Colon (tissue), 2 donors: Measurements from ENCODE around the gene IGF2.
"Not testable (repeated sequence)": the region's sequence is repeated elsewhere in the genome, so short reads cannot be mapped to it uniquely, and the experiment has no call there.

Source experiments
- FAIRE-seq: peaks from 2 replicates; lab custom pipeline; 2012; peaks lifted over from hg19 to GRCh38; lab: Jason Lieb, UNC
- donor health status: control.
- donor health status: control.

IGF2 gene

DNA sequence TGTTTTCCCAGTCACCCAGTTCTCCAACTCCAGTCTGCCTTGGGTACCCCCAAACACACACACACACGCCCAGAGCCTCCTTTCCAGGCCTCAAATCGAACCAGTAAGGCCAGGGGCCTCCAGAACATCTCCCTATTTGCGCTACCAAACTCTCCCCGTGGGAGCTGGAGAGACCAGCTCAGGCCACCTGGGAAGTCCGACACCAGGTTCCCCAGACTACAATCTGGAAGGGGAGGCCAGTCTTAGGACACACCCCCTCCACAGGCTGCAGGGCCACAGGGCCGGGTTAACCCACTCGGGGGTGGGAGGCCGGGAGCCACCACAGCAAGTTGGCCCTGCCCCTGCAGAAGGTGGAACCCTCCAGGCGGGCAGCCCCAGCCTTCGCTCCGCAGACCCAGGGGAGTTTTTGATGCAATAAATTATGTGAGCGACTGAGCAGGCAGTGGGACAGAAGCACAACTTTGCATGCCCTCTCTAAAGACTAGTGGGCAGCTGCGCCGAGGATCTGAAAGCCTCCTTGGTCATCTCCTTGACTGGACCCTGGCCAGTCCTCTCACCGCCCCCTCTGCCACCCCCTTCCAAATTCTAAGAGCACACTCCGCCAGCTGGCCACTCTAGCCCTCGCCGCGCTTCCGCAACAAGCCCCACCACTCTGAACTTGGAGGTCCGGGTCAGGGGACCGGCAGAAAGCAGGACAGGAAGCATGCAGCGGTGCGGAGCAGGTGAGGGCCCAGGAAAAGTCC lies 2.8 kb downstream of the IGF2 start:
- FAIRE-seq = no peak

DNA sequence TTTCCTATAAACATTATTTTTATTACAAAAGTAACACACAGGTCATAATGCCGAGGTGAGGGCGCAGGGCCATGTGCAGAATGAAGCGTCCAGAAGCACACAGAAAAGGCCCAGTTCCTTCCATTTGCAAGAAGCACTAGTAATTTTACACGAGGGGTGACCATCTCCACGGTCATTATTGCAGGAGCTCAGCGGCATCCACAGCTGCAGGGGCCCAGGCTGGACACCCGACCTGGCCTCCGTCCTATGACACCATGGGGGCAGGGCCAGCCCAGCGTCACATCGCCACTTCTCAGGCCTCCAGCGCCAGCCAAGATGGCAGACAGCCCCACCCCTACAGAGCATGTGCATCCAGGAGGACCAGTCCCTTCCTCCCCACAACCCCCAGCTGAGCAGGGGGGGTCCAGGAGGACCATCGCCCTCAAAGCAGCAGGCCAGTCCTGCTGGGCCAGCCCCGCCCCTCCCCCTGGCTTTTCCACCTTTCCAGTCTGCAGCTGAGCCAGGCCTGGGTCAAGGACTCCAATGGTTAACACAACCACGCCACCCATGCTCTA lies 3.5 kb downstream of the IGF2 start:
- FAIRE-seq = no peak

GRCh38 chr11:2135018-2135569 lies 4.1 kb downstream of the IGF2 start:
- no peak for FAIRE-seq

GRCh38 chr11:2134022-2135010 lies 4.9 kb downstream of the IGF2 start:
- no peak for FAIRE-seq

- no peak for FAIRE-seq
These were observed 5.8 kb downstream of the IGF2 start for GRCh38 chr11:2133241-2134021.

GRCh38 chr11:2132874-2133240 lies 6.3 kb downstream of the IGF2 start:
- no peak for FAIRE-seq

GRCh38 chr11:2132246-2132645 lies 6.9 kb downstream of the IGF2 start:
- FAIRE-seq = no peak

DNA sequence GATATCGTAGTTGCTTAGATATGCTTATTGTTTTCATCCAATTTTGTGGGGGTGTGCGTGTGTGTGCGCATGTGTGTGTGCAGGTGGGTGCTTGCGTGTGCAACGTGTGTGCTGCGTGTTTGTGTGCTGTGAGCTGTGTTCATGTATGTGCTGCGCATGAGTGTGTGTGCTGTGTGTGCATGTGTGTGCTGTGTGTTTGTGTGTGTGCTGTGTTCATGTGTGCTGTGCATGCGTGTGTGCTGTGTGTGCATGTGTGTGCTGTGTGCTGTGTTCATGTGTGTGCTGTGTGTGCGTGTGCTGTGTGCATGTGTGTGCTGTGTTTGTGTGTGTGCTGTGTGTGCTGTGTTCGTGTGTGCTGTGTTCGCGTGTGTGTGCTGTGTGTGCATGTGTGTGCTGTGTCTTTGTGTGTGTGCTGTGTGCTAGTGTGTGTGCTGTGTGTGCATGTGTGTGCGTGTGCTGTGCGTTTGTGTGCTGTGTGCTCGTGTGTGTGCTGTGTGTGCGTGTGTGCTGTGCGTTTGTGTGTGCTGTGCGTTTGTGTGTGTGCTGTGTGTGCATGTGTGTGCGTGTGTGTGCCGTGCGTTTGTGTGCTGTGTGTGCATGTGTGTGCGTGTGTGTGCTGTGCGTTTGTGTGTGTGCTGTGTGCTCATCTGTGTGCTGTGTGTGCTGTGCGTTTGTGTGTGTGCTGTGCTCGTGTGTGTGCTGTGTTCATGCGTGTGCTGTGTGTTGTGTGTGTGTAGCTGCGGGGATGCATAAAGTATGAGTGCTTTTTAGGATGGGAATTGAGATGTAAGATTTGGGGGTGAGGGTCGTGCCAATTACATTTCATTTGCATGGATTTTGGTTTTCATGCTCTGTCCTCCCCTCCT lies 7.6 kb downstream of the IGF2 start:
- no peak for FAIRE-seq

DNA sequence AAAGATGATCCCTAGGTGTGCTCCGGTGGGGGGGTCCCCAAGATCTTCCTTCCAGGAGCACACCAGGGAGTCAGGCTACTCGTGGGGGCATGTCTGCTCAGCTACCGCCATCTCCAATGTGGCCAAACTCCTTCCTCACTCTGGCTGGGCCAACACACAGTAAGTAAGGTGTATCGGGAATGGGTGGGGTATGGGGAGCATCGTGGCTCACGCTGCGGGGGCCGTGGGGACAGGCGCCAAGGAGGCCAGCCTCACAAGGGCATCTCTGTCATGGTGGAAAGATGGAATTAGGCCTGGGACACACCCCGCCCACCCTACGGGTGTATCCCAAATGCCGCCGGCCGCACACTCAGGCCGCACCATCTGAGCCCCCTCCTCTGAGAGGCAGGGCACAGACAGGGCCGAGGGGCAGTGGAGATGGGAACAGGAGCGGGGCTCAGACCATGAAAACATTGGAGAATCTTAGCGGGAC lies 8.3 kb downstream of the IGF2 start:
- no peak for FAIRE-seq

GRCh38 chr11:2129699-2130366 lies 9.4 kb downstream of the IGF2 start:
- no peak for FAIRE-seq

DNA sequence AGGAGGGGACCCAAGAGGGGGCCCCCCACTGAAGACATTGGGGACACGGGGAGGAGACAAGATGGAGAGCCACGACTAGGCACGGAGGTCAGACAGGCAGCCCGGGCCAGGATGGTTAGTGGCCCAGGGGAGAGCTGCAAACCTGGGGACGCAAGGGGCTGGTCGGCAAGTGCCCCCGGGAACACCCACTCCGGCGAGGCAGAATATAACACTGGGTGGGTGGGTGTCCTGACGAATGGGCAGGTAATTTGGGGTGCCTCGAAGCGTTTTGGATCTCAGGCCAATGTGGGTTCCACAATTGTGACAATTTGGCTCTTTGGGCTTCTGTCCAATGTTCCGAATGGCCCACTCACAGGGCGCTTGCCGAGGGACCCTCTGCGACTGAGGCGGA lies 9.9 kb downstream of the IGF2 start:
- no peak for FAIRE-seq

DNA sequence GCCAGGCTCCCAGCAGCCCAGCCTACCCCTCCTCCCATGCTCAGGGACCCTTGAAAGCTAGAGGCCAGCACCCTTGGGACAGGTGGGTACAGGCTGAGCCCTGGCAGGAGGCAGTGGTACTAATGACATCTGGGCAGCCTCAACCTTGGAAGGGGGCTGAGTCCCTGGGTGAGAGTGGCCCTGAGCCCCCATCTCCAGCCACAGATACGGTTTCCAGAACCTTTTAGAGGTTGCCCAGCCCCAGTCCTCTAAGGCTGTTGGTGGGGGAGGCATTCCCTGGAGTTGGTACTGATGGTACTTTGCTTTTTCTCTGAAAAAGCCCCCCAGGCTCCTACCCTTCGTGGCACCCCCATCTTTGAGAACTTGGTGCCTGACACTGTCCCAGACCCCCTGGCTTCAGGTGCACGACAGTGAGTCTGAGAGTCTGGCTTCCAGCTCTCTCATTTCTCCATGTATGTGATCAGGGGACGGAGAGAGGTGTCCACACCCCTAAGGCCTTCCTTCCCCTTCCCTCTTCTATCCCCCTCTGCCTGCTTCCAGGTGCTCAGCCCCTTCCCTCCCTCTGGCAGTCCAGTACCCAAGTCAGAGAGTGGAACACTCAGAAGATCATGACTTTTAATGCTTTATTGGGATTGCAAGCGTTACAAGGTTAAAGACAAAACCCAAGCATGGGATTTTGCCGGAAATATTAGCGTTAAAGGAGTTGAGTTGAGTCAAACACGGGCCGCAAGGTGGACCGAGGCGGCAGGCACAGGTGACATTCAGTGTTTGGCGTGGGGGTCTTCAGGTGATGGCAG lies 10.5 kb downstream of the IGF2 start:
- no peak for FAIRE-seq

- FAIRE-seq = no peak
These were observed 11.1 kb downstream of the IGF2 start for GRCh38 chr11:2128130-2128510.

DNA sequence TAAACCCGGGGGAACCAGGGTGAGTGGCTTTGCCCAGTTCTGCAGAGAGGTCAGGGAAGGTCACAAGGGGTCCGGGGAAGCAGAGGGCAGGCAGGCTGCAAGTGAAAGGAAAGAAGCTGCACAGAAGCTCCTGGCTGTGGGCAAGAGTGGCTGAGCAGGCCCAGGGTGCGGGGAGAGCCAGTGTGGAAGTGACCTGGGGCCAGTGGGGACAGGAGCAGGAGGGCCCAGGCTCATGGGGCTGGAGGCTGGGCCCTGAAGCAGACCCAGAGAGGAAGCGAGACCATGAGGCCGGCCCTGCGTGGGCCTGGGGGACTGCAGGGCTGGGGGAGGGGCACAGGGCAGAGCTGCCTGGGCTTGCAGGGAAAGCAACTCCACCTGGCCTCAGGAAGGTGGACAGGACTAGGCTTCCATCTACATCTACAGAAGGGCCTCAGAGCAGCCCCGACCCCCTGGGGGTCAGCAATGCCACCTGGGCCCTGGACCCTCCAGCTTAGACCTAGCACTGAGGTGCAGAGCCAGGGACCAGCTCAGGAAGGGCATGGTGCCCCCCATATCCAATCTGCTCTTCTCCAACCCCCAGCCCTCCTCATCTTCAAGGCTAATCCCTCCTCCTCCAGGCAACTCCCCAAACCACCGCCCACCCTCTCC lies 11.6 kb downstream of the IGF2 start:
- no peak for FAIRE-seq

GRCh38 chr11:2126520-2127085 lies 12.6 kb downstream of the IGF2 start:
- no peak for FAIRE-seq

- not testable (repeated sequence) for FAIRE-seq
These were observed 14.3 kb downstream of the IGF2 start for GRCh38 chr11:2124736-2125484.

DNA sequence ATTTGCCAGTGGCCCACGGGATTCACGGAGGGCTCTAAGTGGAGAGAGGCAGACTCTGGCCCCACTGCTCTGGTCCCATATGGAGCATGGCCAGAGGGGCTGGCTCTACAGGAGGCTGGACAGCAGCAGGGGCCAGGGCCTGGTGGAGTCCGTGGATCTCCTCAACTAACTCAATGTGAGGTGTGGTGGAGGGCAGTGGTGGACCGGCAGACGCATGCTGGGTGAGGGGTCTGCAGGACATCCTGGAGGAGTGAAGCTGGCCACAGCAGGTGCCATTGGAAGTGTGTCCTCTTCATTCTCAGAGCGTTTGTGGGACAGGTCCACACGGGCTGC lies 15.6 kb downstream of the IGF2 start:
- no peak for FAIRE-seq
